GM21723 (cell line): ENCODE measurements around the gene GTF2A2.
"Not testable (repeated sequence)": the region's sequence is repeated elsewhere in the genome, so short reads cannot be mapped to it uniquely, and the experiment has no call there.

ENCODE experiments used
- ATAC-seq: cut with Tn5 transposase; IDR thresholded peaks from one replicate; pipeline ENCODE4 v1.9.1; 2021; ENCODE audit warnings: mild to moderate bottlenecking, moderate library complexity; ENCODE audit not compliant: unreplicated experiment

Gene GTF2A2, protein sequence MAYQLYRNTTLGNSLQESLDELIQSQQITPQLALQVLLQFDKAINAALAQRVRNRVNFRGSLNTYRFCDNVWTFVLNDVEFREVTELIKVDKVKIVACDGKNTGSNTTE

GRCh38 chr15:59656897-59657634, at the start of gene GTF2A2:
TSS of gene GTF2A2 (minus strand) at chr15:59657515. CDS start at chr15:59652277, 5,238 bp downstream.
- peak; percentile 96 for ATAC-seq

DNA sequence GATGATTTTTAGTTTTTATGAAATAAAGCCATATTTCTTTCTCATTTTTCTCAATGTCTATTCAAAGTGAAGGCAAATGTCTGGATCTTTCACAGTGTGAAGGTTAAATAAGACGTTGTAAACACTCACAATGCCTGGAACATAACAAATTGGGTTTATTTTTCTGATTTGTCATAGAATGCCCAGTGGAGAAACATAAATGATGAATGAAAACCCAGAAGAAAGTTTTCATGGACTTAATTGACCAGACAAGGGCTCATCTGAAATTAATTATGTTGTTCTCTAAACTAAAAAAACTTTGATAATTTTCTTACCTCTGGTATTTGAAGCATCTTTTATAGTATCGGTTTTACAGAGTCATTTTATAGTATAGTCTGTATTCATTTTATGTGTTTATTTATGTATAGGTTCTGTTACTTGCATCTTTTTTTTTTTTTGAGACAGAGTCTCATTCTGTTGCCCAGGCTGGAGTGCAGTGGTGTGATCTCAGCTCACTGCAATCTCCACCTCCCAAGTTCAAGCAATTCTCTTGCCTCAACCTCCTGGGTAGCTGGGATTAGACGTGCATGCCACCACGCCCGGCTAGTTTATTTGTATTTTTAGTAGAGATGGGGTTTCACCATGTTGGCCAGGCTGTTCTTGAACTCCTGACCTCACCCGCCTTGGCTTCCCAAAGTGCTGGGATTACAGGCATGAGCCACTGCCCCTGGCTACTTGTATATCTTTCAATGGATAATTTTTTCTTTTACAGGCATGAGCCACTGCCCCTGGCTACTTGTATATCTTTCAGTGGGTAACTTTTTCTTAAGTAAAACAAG, 46.9 kb upstream of the GTF2A2 start:
- no peak for ATAC-seq

- no peak for ATAC-seq
Measured at GRCh38 chr15:59702351-59702750, 45.0 kb upstream of the GTF2A2 start.

DNA sequence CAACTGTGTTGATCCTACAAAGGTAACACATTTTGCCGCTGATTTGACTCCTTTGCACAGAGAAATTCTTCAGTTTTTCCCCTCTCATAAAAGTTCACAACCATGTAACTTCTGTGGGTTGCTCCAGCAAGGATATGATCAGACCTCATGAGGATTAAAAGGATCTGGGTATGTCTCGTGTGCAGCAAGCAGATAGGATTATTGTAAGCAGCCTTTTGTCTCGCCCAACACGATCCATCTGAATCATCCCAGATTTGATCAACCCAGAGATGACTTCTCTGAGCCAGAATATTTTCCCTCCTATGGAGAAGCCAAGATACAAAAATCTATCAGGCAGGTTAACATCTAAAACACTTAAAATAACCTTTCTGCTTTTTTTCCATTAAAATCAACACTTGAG, 44.6 kb upstream of the GTF2A2 start:
- ATAC-seq, result no peak

GRCh38 chr15:59699810-59700431, 42.6 kb upstream of the GTF2A2 start:
- ATAC-seq, result no peak

DNA sequence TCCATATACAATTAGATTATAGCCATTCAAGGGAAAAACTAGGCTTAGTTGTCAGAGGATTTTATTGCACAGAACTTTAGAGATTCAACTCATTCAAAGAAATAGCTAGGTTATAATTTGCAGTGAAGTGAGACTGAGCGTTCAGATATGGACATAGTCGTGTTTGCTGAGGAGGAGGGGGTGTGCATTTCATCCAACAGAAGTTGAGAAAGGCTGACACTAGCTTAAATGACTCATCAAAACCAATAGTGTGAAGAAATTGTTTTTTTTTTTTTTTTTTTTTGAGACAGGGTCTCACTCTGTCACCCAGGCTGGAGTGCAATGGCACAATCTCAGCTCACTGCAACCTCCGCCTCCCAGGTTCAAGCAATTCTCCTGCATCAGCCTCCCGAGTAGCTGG, 40.8 kb upstream of the GTF2A2 start:
- not testable (repeated sequence) for ATAC-seq

GRCh38 chr15:59696332-59696731, 39.0 kb upstream of the GTF2A2 start:
- no peak for ATAC-seq

GRCh38 chr15:59694779-59695178, 37.5 kb upstream of the GTF2A2 start:
- ATAC-seq, result no peak

GRCh38 chr15:59691194-59691805, 34.0 kb upstream of the GTF2A2 start:
- ATAC-seq, result no peak

- no peak for ATAC-seq
Measured at GRCh38 chr15:59689626-59690236, 32.4 kb upstream of the GTF2A2 start.

GRCh38 chr15:59688782-59689625, 31.7 kb upstream of the GTF2A2 start, which contains the start of gene BNIP2:
TSS of gene BNIP2 (minus strand) at chr15:59689320. CDS start at chr15:59682457, 6,863 bp downstream.
- ATAC-seq, result peak; percentile 82

GRCh38 chr15:59688423-59688781, 31.1 kb upstream of the GTF2A2 start:
- no peak for ATAC-seq

GRCh38 chr15:59687836-59688235, 30.5 kb upstream of the GTF2A2 start:
- ATAC-seq, result no peak

DNA sequence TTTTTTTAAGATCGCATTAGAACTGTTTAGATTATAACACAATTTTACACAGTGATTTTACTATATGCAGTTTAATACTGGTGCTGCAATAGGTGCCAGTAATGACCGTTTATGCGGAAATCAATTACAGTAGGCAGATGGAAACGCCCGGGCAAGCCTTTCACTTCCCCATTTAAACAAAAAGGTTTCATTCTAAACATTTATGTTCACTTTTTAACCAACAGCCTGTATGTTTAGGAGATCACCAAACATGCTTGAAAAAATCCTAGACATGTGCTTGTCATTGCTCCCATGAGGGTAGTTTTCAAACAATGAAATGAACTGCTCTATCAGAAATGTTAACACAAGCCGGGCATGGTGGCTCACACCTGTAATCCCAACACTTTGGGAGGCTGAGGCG, 29.1 kb upstream of the GTF2A2 start:
- peak; percentile 23 for ATAC-seq

- ATAC-seq, result no peak
Measured at GRCh38 chr15:59685737-59686297, 28.5 kb upstream of the GTF2A2 start.

- ATAC-seq, result no peak
Measured at GRCh38 chr15:59680870-59681269, 23.6 kb upstream of the GTF2A2 start.

GRCh38 chr15:59680346-59680745, 23.0 kb upstream of the GTF2A2 start:
- no peak for ATAC-seq

- ATAC-seq, result no peak
Measured at GRCh38 chr15:59678620-59679019, 21.3 kb upstream of the GTF2A2 start.

- no peak for ATAC-seq
Measured at GRCh38 chr15:59678172-59678571, 20.9 kb upstream of the GTF2A2 start.
